ENCODE results near the gene WDR81. TPM values are rescaled to one million over a fixed set of nuclear protein-coding genes. Genes with fewer than 3 reads are reported as not detected.
"Not testable (repeated sequence)": the region's sequence is repeated elsewhere in the genome, so short reads cannot be mapped to it uniquely, and the experiment has no call there.

WDR81 gene
- polyA plus RNA-seq, 4 donors: 9.9 to 21.2 (median 13.3) TPM

GRCh38 chr17:1752425-1753262 lies 28.1 kb downstream of the WDR81 start:
- DNase-seq (ENCODE audit: low read depth in 4 of 4, low spot score in 3 of 4): no peak

- DNase-seq (ENCODE audit: low read depth in 4 of 4, low spot score in 3 of 4): no peak
These were observed 29.4 kb downstream of the WDR81 start for GRCh38 chr17:1753767-1754429.

GRCh38 chr17:1754430-1755112 lies 30.1 kb downstream of the WDR81 start:
- DNase-seq (ENCODE audit: low read depth in 4 of 4, low spot score in 3 of 4): no peak

GRCh38 chr17:1755252-1755826 lies 30.8 kb downstream of the WDR81 start:
- no peak for DNase-seq (ENCODE audit: low read depth in 4 of 4, low spot score in 3 of 4)

GRCh38 chr17:1755827-1756262 lies 31.3 kb downstream of the WDR81 start:
- DNase-seq (ENCODE audit: low read depth in 4 of 4, low spot score in 3 of 4): no peak

- DNase-seq (ENCODE audit: low read depth in 4 of 4, low spot score in 3 of 4): no peak
These were observed 34.3 kb downstream of the WDR81 start for GRCh38 chr17:1758807-1759206.

GRCh38 chr17:1759529-1759928 lies 35.0 kb downstream of the WDR81 start:
- no peak for DNase-seq (ENCODE audit: low read depth in 4 of 4, low spot score in 3 of 4)

GRCh38 chr17:1762233-1762900 lies 37.9 kb downstream of the WDR81 start:
- no peak for DNase-seq (ENCODE audit: low read depth in 4 of 4, low spot score in 3 of 4)

GRCh38 chr17:1762901-1763898 lies 38.7 kb downstream of the WDR81 start:
- no peak for DNase-seq (ENCODE audit: low read depth in 4 of 4, low spot score in 3 of 4)

- DNase-seq (ENCODE audit: low read depth in 4 of 4, low spot score in 3 of 4): no peak
These were observed 39.8 kb downstream of the WDR81 start for GRCh38 chr17:1764284-1764683.

GRCh38 chr17:1764705-1765104 lies 40.2 kb downstream of the WDR81 start:
- DNase-seq (ENCODE audit: low read depth in 4 of 4, low spot score in 3 of 4): not testable (repeated sequence)

- no peak for DNase-seq (ENCODE audit: low read depth in 4 of 4, low spot score in 3 of 4)
These were observed 41.1 kb downstream of the WDR81 start for GRCh38 chr17:1765576-1765975.

GRCh38 chr17:1766382-1767135 lies 42.1 kb downstream of the WDR81 start:
- DNase-seq (ENCODE audit: low read depth in 4 of 4, low spot score in 3 of 4): no peak

GRCh38 chr17:1767358-1767757 lies 42.9 kb downstream of the WDR81 start:
- no peak for DNase-seq (ENCODE audit: low read depth in 4 of 4, low spot score in 3 of 4)

GRCh38 chr17:1769822-1770477 lies 45.4 kb downstream of the WDR81 start:
- no peak for DNase-seq (ENCODE audit: low read depth in 4 of 4, low spot score in 3 of 4)

GRCh38 chr17:1773000-1773695 lies 48.6 kb downstream of the WDR81 start:
- DNase-seq (ENCODE audit: low read depth in 4 of 4, low spot score in 3 of 4): not testable (repeated sequence)

- DNase-seq (ENCODE audit: low read depth in 4 of 4, low spot score in 3 of 4): no peak
These were observed 49.2 kb downstream of the WDR81 start for GRCh38 chr17:1773696-1774181.
